OCI-LY7 (cell line): ENCODE data around the gene CEP164.

Experiments used
- EZH2phosphoT487 ChIP-seq: fragments of 200-600 bp; sonication (generic); IDR thresholded peaks from 2 replicates; pipeline ENCODE4 v1.6.1; 2018; ENCODE audit warnings: low read depth, borderline replicate concordance, mild to moderate bottlenecking, mixed run types, antibody characterized with exemption, low read length, moderate library complexity, mixed read lengths
- TF ChIP-seq, protein P1 (sequence below): fragments of 200-600 bp; sonication (generic); conservative IDR thresholded peaks from 2 replicates; pipeline ENCODE4 v1.5.1; 2014; ENCODE audit warnings: mild to moderate bottlenecking, antibody characterized with exemption, low read length, moderate library complexity, mixed read lengths

DNA sequence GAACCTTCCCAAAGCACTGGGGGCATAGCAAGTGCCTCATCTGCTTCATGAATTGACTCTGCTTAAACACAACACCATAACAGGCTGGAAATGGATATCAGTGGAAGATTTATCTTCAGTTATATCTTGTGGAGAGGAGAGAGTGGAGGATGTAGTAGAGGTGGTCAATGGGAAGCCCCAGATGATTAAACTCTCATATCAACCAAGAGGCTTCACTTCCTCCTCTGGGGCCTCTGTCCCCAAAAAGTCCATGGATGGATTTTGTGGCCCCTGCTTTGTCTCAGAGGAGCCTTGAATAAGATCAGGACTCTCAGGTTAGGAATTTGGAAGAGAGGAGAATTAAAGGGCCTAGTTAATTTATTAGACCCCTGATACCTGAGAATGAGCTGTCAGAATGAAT is 106.1 kb downstream of the CEP164 start:
- TF ChIP-seq EZH2phosphoT487: no peak
- TF ChIP-seq, protein P1, sequence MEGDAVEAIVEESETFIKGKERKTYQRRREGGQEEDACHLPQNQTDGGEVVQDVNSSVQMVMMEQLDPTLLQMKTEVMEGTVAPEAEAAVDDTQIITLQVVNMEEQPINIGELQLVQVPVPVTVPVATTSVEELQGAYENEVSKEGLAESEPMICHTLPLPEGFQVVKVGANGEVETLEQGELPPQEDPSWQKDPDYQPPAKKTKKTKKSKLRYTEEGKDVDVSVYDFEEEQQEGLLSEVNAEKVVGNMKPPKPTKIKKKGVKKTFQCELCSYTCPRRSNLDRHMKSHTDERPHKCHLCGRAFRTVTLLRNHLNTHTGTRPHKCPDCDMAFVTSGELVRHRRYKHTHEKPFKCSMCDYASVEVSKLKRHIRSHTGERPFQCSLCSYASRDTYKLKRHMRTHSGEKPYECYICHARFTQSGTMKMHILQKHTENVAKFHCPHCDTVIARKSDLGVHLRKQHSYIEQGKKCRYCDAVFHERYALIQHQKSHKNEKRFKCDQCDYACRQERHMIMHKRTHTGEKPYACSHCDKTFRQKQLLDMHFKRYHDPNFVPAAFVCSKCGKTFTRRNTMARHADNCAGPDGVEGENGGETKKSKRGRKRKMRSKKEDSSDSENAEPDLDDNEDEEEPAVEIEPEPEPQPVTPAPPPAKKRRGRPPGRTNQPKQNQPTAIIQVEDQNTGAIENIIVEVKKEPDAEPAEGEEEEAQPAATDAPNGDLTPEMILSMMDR: no peak
